Common myeloid progenitor, CD34-positive (primary cell): Measurements from ENCODE around the gene PHYHD1.

ENCODE experiments used
- CTCF ChIA-PET: fragments of 350-600 bp; sonication (Branson Sonifier 250); formaldehyde crosslinking; loops from one replicate; lab custom pipeline; 2021; ENCODE audit warnings: antibody characterized with exemption; lab: Charles Lee
- POLR2A ChIA-PET: fragments of 350-600 bp; sonication (Branson Sonifier 250); formaldehyde crosslinking; loops from one replicate; lab custom pipeline; 2021; ENCODE audit warnings: antibody characterized with exemption; lab: Charles Lee
- DNase-seq, 3 donors: peaks; one replicate each; pipeline versions ENCODE4 v3.0.0 to v3.0.0-alpha.2; 2013
- H3K27ac ChIP-seq, 2 experiments: 1 replicate in 1 of 2; 2 replicates in 1 of 2; pipeline ENCODE4 v1.7.0; 2013; ENCODE audit warnings: inconsistent platforms in 2 of 2, low read length in 2 of 2, mild to moderate bottlenecking in 2 of 2, low read depth in 1 of 2, moderate library complexity in 1 of 2; ENCODE audit not compliant: severe bottlenecking in 2 of 2, insufficient read depth in 1 of 2, poor library complexity in 1 of 2
- H3K27me3 ChIP-seq, 5 experiments: replicated peaks in 2 of 5; 1 replicate in 3 of 5; 2 replicates in 2 of 5; pipeline versions ENCODE4 v1.6.1 to v1.7.0; 2013; ENCODE audit warnings: low read length in 4 of 5, mild to moderate bottlenecking in 2 of 5, moderate library complexity in 2 of 5, inconsistent platforms in 1 of 5; ENCODE audit not compliant: insufficient read depth in 5 of 5, control insufficient read depth in 4 of 5
- H3K36me3 ChIP-seq, 4 experiments: 1 replicate in 2 of 4; 2 replicates in 2 of 4; pipeline versions ENCODE4 v1.6.1 to v1.7.0; 2013; ENCODE audit warnings: low read length in 3 of 4, control low read depth in 1 of 4, mild to moderate bottlenecking in 1 of 4; ENCODE audit not compliant: control insufficient read depth in 4 of 4, insufficient read depth in 4 of 4
- H3K4me1 ChIP-seq, 4 experiments: 1 replicate in 3 of 4; 2 replicates in 1 of 4; pipeline versions ENCODE4 v1.6.1 to v1.7.1; 2013; ENCODE audit warnings: low read length in 3 of 4, mild to moderate bottlenecking in 3 of 4, control low read depth in 1 of 4, inconsistent platforms in 1 of 4, moderate library complexity in 1 of 4; ENCODE audit not compliant: control insufficient read depth in 4 of 4, insufficient read depth in 4 of 4; ENCODE audit errors: control extremely low read depth in 1 of 4
- H3K4me3 ChIP-seq, 7 experiments: 1 replicate in 4 of 7; 2 replicates in 3 of 7; pipeline versions ENCODE4 v1.5.1 to v1.7.0; 2013; ENCODE audit warnings: mild to moderate bottlenecking in 7 of 7, low read length in 6 of 7, moderate library complexity in 6 of 7, inconsistent platforms in 2 of 7, low read depth in 2 of 7, control low read depth in 1 of 7; ENCODE audit not compliant: insufficient read depth in 4 of 7, control insufficient read depth in 1 of 7; ENCODE audit errors: extremely low read depth in 1 of 7
- H3K9me3 ChIP-seq, 5 experiments: 1 replicate in 4 of 5; 2 replicates in 1 of 5; pipeline versions ENCODE4 v1.6.1 to v1.7.1; 2013; ENCODE audit warnings: low read length in 4 of 5, mild to moderate bottlenecking in 2 of 5, inconsistent platforms in 1 of 5, low read depth in 1 of 5, moderate library complexity in 1 of 5; ENCODE audit not compliant: control insufficient read depth in 4 of 5, insufficient read depth in 2 of 5; ENCODE audit errors: control extremely low read depth in 1 of 5
- WGBS: methylation state at CpG from one replicate; pipeline ENCODE4 v1.1.5; 2013; ENCODE audit not compliant: insufficient coverage; 5-methylcytosine and 5-hydroxymethylcytosine counted together

PHYHD1 gene

DNA sequence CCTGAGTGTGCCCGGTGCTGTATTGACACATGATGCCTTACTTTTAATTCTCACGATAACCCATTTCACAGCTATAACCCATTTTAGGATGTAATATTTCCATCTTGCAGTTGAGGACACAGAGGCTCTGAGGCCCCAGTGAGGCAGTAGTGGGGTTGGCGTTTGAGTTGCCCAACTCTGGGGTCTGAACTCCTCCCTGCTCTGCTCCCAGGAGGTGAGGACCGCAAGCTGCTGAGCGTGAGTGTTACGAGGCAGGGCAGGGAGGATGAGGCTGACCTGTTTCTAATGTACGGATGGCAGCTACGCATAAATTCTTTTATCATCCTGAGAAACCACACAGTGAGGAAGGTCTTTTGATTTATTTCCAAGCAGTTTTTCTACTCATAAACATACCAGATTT is 27.4 kb upstream of the PHYHD1 start:
- no peaks in the 10 kb centered on the region for H3K27me3 ChIP-seq
- H3K9me3 ChIP-seq: no peaks in the 10 kb centered on the region
- H3K36me3 ChIP-seq: peaks cover 6 to 48% (median 29%) of the 10 kb centered on the region in 4 experiments
- no peak overlapping the region for H3K4me3 ChIP-seq
- no peak overlapping the region for H3K27ac ChIP-seq
- 100% methylated on average over 5 of the region's 8 CpGs for WGBS
- DNase-seq: no peak
- CTCF ChIA-PET: interaction anchor here (1.2 kb wide), 1 partner anchor 35 kb away, joined by 4 read pairs; no protein-coding TSS in a partner anchor
- H3K4me1 ChIP-seq: peaks cover 0 to 6% (median 3%) of the 10 kb centered on the region in 4 experiments
- POLR2A ChIA-PET: interaction anchor here (1.0 kb wide), 1 partner anchor 11 kb away, joined by 3 read pairs; the partner anchor contains the start of genes KYAT1 and LRRC8A

GRCh38 chr9:128894764-128895163 is 26.0 kb upstream of the PHYHD1 start:
- H3K4me3 ChIP-seq: no peak overlapping the region

GRCh38 chr9:128895556-128895955 is 25.2 kb upstream of the PHYHD1 start:
- no peak overlapping the region for H3K4me3 ChIP-seq
- no peak overlapping the region for H3K27ac ChIP-seq
- no peaks in the 10 kb centered on the region for H3K9me3 ChIP-seq
- ChIA-PET CTCF (interaction anchor here (1.2 to 2.6 kb wide), 5 partner anchors 11 to 32 kb away, joined by 3 to 9 read pairs (median 5); no protein-coding TSS in a partner anchor), POLR2A (no interaction called here)
- 84% methylated on average over 2 of the region's 4 CpGs for WGBS
- H3K36me3 ChIP-seq: peaks cover 4 to 33% (median 17%) of the 10 kb centered on the region in 4 experiments
- no peak for DNase-seq
- peaks cover 7 to 28% (median 25%) of the 10 kb centered on the region in 4 experiments for H3K4me1 ChIP-seq
- H3K27me3 ChIP-seq: no peaks in the 10 kb centered on the region

More at GRCh38 chr9:128894764-128895163, 26.0 kb upstream of the PHYHD1 start:
- Histone ChIP-seq H3K9me3 (no peaks in the 10 kb centered on the region), H3K4me1 (peaks cover 2 to 20% (median 17%) of the 10 kb centered on the region in 4 experiments), H3K36me3 (peaks cover 6 to 39% (median 21%) of the 10 kb centered on the region in 4 experiments), H3K27ac (no peak overlapping the region), H3K27me3 (no peaks in the 10 kb centered on the region)
- CTCF ChIA-PET: interaction anchor here (1.2 to 2.6 kb wide), 4 partner anchors 10 to 33 kb away, joined by 3 to 6 read pairs (median 4); no protein-coding TSS in a partner anchor
- POLR2A ChIA-PET: no interaction called here
- DNase-seq: no peak
- no CpG with 5 or more reads among the region's 2 CpGs for WGBS

GRCh38 chr9:128898382-128898781 is 22.4 kb upstream of the PHYHD1 start:
- no peaks in the 10 kb centered on the region for H3K9me3 ChIP-seq
- no peaks in the 10 kb centered on the region for H3K27me3 ChIP-seq
- peak overlapping the region in 1 of 2 experiments; percentile 32 for H3K27ac ChIP-seq
- peaks cover 0 to 10% (median 8%) of the 10 kb centered on the region in 4 experiments for H3K36me3 ChIP-seq
- POLR2A ChIA-PET: no interaction called here
- DNase-seq: no peak
- H3K4me1 ChIP-seq: peaks cover 8 to 51% (median 48%) of the 10 kb centered on the region in 4 experiments
- no peak overlapping the region for H3K4me3 ChIP-seq
- 91% methylated on average over 3 of the region's 5 CpGs for WGBS
- CTCF ChIA-PET: interaction anchor here (0.6 to 2.6 kb wide), 2 partner anchors 20 to 52 kb away, joined by 3 to 9 read pairs; no protein-coding TSS in a partner anchor

- ChIA-PET CTCF (interaction anchor here (0.6 kb wide), 1 partner anchor 51 kb away, joined by 3 read pairs; no protein-coding TSS in a partner anchor), POLR2A (no interaction called here)
- Histone ChIP-seq H3K4me1 (peaks cover 8 to 55% (median 49%) of the 10 kb centered on the region in 4 experiments), H3K27me3 (no peaks in the 10 kb centered on the region), H3K36me3 (peaks cover 0 to 8% (median 7%) of the 10 kb centered on the region in 4 experiments), H3K4me3 (peak overlapping the region in 1 of 7 experiments; percentile 38), H3K27ac (peak overlapping the region in 1 of 2 experiments; percentile 60), H3K9me3 (no peaks in the 10 kb centered on the region)
- WGBS: 89% methylated on average over 14 of the region's 18 CpGs
- DNase-seq: no peak
Observed at GRCh38 chr9:128898845-128899565, 21.8 kb upstream of the PHYHD1 start.

DNA sequence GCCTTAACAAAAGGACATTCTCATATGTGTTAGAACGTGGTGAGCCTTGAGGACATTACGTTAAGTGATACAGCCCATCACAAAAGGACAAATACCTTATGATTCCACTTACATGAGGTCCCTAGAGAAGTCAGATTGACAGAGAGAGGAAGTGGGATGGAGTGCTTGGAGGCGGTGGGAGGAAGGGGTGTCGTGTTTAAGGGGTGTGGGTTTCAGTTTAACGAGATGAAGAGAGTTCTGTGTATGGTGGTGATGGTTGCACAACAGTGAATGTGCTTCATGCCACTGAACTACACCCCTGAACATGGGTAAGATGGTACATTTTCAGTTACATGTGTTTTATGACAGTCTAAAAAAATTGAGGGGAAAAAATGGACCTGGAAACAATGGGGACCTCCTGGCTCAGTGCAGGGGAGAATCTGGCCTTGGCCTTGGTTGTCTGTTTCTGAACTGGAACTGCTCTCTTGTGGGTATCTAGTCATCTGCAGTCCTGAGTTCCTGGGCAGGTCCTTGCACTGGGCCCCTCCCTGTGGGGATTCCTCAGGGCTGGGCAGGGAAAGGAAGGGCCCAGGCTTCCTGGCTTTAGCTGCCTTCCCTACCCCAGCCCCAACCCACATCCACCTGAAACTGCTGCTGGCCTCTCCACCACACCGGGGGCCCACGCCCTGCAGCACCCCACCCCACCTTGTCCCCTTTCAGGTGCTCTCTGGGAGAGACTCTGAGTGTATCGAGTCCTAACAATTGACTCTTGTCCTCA is 21.0 kb upstream of the PHYHD1 start:
- ChIA-PET CTCF (interaction anchor here (1.3 to 1.6 kb wide), 2 partner anchors 17 to 21 kb away, joined by 3 to 4 read pairs; partner anchors contain the start of gene PHYHD1), POLR2A (interaction anchor here (0.7 kb wide), 1 partner anchor 20 kb away, joined by 3 read pairs; no protein-coding TSS in a partner anchor)
- peaks cover 8 to 60% (median 49%) of the 10 kb centered on the region in 4 experiments for H3K4me1 ChIP-seq

More for the DNA sequence above, 21.0 kb upstream of the PHYHD1 start:
- 19% methylated on average over 6 of the region's 8 CpGs for WGBS
- Histone ChIP-seq H3K9me3 (no peaks in the 10 kb centered on the region), H3K4me3 (peak overlapping the region in 1 of 7 experiments; percentile 38), H3K27me3 (no peaks in the 10 kb centered on the region), H3K27ac (peak overlapping the region; percentile 27 to 60), H3K36me3 (peaks cover 0 to 8% (median 7%) of the 10 kb centered on the region in 4 experiments)
- peak in 2 of 3 donors; percentile 74 to 75 for DNase-seq
